ENCODE measurements around the gene SASS6. TPM values are rescaled to one million over a fixed set of nuclear protein-coding genes. Genes with fewer than 3 reads are reported as not detected.

Gene SASS6
- total RNA-seq, 2 experiments from 2014 or later: 12.1 to 18.7 TPM

DNA sequence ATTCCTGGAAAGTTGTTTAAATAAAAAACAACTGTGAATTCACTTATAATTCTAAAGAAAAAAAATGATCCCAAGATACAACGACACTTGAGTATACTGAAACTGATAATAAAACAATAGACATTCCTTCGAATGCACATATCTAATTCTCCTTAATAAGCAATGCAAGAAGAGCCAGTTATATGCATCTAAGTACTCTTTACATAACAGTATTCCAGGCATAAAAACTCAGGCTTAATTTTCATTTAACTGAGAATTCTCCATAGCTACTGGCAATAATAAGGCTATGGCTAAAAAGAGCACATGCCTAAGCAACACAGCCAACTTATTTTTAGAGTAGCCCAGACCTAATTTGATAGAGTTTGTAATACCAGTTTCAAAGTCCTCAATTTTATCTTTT, 31.2 kb downstream of the SASS6 start:
- Histone ChIP-seq H3K4me1 (ENCODE audit: insufficient read depth, low read length, poor library complexity, severe bottlenecking) (no peaks in the 10 kb centered on the region), H3K36me3 (ENCODE audit: insufficient read depth, low read length) (peaks cover 98% of the 10 kb centered on the region), H2AFZ (ENCODE audit: low read length) (no peak overlapping the region), H3K4me2 (ENCODE audit: low read length) (no peak overlapping the region), H4K20me1 (ENCODE audit: insufficient read depth, low read length) (no peaks in the 10 kb centered on the region), H3K9me3 (ENCODE audit: low read length) (no peaks in the 10 kb centered on the region), H3K4me3 (ENCODE audit: low read depth, low read length, poor library complexity, severe bottlenecking) (no peak overlapping the region), H3K9me2 (ENCODE audit: insufficient read depth, low read length) (no peaks in the 10 kb centered on the region), H3K79me2 (ENCODE audit: insufficient read depth, low read depth, low read length) (no peaks in the 10 kb centered on the region), H3K27ac (ENCODE audit: low read depth, low read length, poor library complexity, severe bottlenecking) (no peak overlapping the region)
- ChIA-PET POLR2A (no interaction called here), CTCF (ENCODE audit: unreplicated experiment) (no interaction called here)
- no TSS peak for BruUV-seq (replicated peaks)
- no peak for DNase-seq (ENCODE audit: low spot score)
- TF ChIP-seq EZH2phosphoT487 (IDR thresholded peaks at IDR 0.05; ENCODE audit: borderline replicate concordance, low read depth, low read length): no peak
- TF ChIP-seq, protein P1, sequence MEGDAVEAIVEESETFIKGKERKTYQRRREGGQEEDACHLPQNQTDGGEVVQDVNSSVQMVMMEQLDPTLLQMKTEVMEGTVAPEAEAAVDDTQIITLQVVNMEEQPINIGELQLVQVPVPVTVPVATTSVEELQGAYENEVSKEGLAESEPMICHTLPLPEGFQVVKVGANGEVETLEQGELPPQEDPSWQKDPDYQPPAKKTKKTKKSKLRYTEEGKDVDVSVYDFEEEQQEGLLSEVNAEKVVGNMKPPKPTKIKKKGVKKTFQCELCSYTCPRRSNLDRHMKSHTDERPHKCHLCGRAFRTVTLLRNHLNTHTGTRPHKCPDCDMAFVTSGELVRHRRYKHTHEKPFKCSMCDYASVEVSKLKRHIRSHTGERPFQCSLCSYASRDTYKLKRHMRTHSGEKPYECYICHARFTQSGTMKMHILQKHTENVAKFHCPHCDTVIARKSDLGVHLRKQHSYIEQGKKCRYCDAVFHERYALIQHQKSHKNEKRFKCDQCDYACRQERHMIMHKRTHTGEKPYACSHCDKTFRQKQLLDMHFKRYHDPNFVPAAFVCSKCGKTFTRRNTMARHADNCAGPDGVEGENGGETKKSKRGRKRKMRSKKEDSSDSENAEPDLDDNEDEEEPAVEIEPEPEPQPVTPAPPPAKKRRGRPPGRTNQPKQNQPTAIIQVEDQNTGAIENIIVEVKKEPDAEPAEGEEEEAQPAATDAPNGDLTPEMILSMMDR (conservative IDR thresholded peaks at IDR 0.05; ENCODE audit: low read length): no peak
- intact Hi-C loops (cut with micrococcal nuclease; ENCODE audit: unreplicated experiment): no loop called here

DNA sequence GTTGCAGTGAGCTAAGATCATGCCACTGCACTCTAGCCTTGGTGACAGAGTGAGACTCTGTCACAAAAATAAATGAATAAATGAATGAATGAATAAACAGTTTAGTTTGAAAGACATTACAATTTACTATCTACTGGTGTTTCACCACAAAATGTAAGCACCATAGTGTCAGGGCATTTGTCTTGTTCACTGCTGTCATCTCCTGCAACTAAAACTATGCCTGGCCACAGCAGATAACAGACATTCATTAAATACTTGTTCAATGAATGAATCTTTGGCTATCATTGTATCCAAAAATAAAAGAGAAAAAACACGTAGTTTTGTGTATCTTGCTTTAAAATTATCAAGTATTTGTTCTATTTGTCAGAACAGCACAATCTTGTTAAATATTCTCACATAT, 32.5 kb downstream of the SASS6 start:
- intact Hi-C loops (cut with micrococcal nuclease; ENCODE audit: unreplicated experiment): no loop called here
- Histone ChIP-seq H3K9me2 (ENCODE audit: insufficient read depth, low read length) (no peaks in the 10 kb centered on the region), H3K4me1 (ENCODE audit: insufficient read depth, low read length, poor library complexity, severe bottlenecking) (no peaks in the 10 kb centered on the region), H3K9me3 (ENCODE audit: low read length) (no peaks in the 10 kb centered on the region), H3K79me2 (ENCODE audit: insufficient read depth, low read depth, low read length) (no peaks in the 10 kb centered on the region), H3K4me3 (ENCODE audit: low read depth, low read length, poor library complexity, severe bottlenecking) (no peak overlapping the region), H3K4me2 (ENCODE audit: low read length) (no peak overlapping the region), H3K27ac (ENCODE audit: low read depth, low read length, poor library complexity, severe bottlenecking) (no peak overlapping the region), H2AFZ (ENCODE audit: low read length) (no peak overlapping the region), H3K36me3 (ENCODE audit: insufficient read depth, low read length) (peaks cover 98% of the 10 kb centered on the region), H4K20me1 (ENCODE audit: insufficient read depth, low read length) (no peaks in the 10 kb centered on the region)
- BruUV-seq (replicated peaks): TSS peak; percentile 11
- TF ChIP-seq, protein P1 (conservative IDR thresholded peaks at IDR 0.05; ENCODE audit: low read length): no peak
- TF ChIP-seq EZH2phosphoT487 (IDR thresholded peaks at IDR 0.05; ENCODE audit: borderline replicate concordance, low read depth, low read length): no peak
- no peak for DNase-seq (ENCODE audit: low spot score)
- ChIA-PET CTCF (ENCODE audit: unreplicated experiment) (no interaction called here), POLR2A (interaction anchor here (0.7 kb wide), 2 partner anchors 216 to 359 kb away, joined by 3 read pairs; no protein-coding TSS in a partner anchor)

DNA sequence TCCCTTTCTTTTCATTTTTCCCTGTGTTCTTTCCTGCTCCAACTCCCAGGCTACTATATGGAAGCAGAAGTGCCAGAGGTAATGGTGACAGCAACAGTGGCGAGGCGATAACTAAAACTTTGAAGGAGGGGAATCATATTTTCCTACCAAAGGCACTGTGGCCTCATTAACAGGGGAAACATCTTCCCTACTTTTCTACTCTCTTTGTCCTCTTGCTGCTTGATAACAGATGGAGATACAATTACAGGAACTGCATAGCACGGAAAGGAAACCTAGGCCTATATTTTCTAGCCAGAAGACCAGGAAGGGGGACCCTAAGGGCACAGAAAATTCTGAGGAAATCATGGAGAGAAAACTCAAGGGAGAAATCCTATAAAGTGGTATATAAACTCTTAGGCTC, 42.3 kb downstream of the SASS6 start:
- Histone ChIP-seq H2AFZ (ENCODE audit: low read length) (no peak overlapping the region), H3K79me2 (ENCODE audit: insufficient read depth, low read depth, low read length) (no peaks in the 10 kb centered on the region), H4K20me1 (ENCODE audit: insufficient read depth, low read length) (no peaks in the 10 kb centered on the region), H3K4me2 (ENCODE audit: low read length) (no peak overlapping the region), H3K4me1 (ENCODE audit: insufficient read depth, low read length, poor library complexity, severe bottlenecking) (no peaks in the 10 kb centered on the region), H3K36me3 (ENCODE audit: insufficient read depth, low read length) (peaks cover 73% of the 10 kb centered on the region), H3K9me2 (ENCODE audit: insufficient read depth, low read length) (no peaks in the 10 kb centered on the region), H3K4me3 (ENCODE audit: low read depth, low read length, poor library complexity, severe bottlenecking) (no peak overlapping the region), H3K27ac (ENCODE audit: low read depth, low read length, poor library complexity, severe bottlenecking) (no peak overlapping the region), H3K9me3 (ENCODE audit: low read length) (no peaks in the 10 kb centered on the region)
- intact Hi-C loops (cut with micrococcal nuclease; ENCODE audit: unreplicated experiment): no loop called here
- ChIA-PET POLR2A (no interaction called here), CTCF (ENCODE audit: unreplicated experiment) (no interaction called here)
- DNase-seq (ENCODE audit: low spot score): no peak
- no TSS peak for BruUV-seq (replicated peaks)
- TF ChIP-seq, protein P1 (conservative IDR thresholded peaks at IDR 0.05; ENCODE audit: low read length): no peak
- no peak for TF ChIP-seq EZH2phosphoT487 (IDR thresholded peaks at IDR 0.05; ENCODE audit: borderline replicate concordance, low read depth, low read length)
